H1 (cell line): ENCODE measurements around the gene SIX5. TPM values are rescaled to one million over a fixed set of nuclear protein-coding genes. Genes with fewer than 3 reads are reported as not detected.

Experiments
- CTCF ChIA-PET: fragments of 300-600 bp; sonication (Branson Sonifier 250); formaldehyde crosslinking; loops from one replicate; lab custom pipeline; 2021; ENCODE audit not compliant: partially characterized antibody; lab: Charles Lee
- POLR2A ChIA-PET: fragments of 300-600 bp; sonication (Branson Sonifier 250); formaldehyde crosslinking; loops from one replicate; lab custom pipeline; 2021; ENCODE audit warnings: inconsistent platforms; ENCODE audit not compliant: partially characterized antibody; lab: Charles Lee
- DNase-seq, 2 experiments: peaks; one replicate each; pipeline versions ENCODE4 v3.0.0 to v3.0.0-alpha.2; 2010 to 2022; ENCODE audit warnings: low spot score in 2 of 2, low read depth in 1 of 2, mixed read lengths in 1 of 2
- FAIRE-seq: peaks from 2 replicates; lab custom pipeline; 2011; peaks lifted over from hg19 to GRCh38; lab: Jason Lieb, UNC
- H2AFZ ChIP-seq: 2 replicates; pipeline ENCODE4 v1.8.1; 2012; ENCODE audit warnings: low read length, inconsistent platforms
- H2AK5ac ChIP-seq: 2 replicates; pipeline ENCODE4 v1.6.1; 2013; ENCODE audit warnings: low read depth, low read length
- H2BK120ac ChIP-seq: replicated peaks from 2 replicates; pipeline ENCODE3; 2013; ENCODE audit warnings: low read depth, low read length, inconsistent platforms
- H2BK12ac ChIP-seq: 2 replicates; pipeline ENCODE4 v1.6.1; 2013; ENCODE audit warnings: low read depth, low read length
- H2BK15ac ChIP-seq: 2 replicates; pipeline ENCODE4 v1.6.1; 2013; ENCODE audit warnings: low read length
- H2BK20ac ChIP-seq: 2 replicates; pipeline ENCODE4 v1.6.1; 2013; ENCODE audit warnings: low read length
- H2BK5ac ChIP-seq: 2 replicates; pipeline ENCODE4 v1.6.1; 2013; ENCODE audit warnings: low read depth, low read length
- H3K14ac ChIP-seq: 2 replicates; pipeline ENCODE4 v1.6.1; 2013; ENCODE audit warnings: inconsistent platforms; ENCODE audit not compliant: insufficient read length
- H3K18ac ChIP-seq: 2 replicates; pipeline ENCODE4 v1.6.1; 2013; ENCODE audit warnings: low read length; ENCODE audit errors: extremely low read depth
- H3K23ac ChIP-seq: 2 replicates; pipeline ENCODE4 v1.6.1; 2013; ENCODE audit warnings: inconsistent platforms; ENCODE audit not compliant: insufficient read length
- H3K23me2 ChIP-seq: 2 replicates; pipeline ENCODE4 v1.6.1; 2013; ENCODE audit warnings: low read depth, low read length
- H3K27ac ChIP-seq: 2 replicates; pipeline ENCODE4 v1.6.1; 2011; ENCODE audit warnings: low read depth, low read length, inconsistent platforms
- H3K27me3 ChIP-seq, 4 experiments: replicated peaks in 1 of 4; 1 replicate in 1 of 4; 2 replicates in 3 of 4; pipeline versions ENCODE4 v1.6.1 to v1.8.1; 2011 to 2013; ENCODE audit warnings: low read length in 3 of 4, mild to moderate bottlenecking in 3 of 4, inconsistent platforms in 2 of 4, mixed read lengths in 2 of 4, moderate library complexity in 1 of 4; ENCODE audit not compliant: control insufficient read depth in 3 of 4, insufficient read depth in 3 of 4; ENCODE audit errors: extremely low read depth in 1 of 4
- H3K36me3 ChIP-seq, 4 experiments: 2 replicates each; pipeline versions ENCODE4 v1.6.1 to v1.8.1; 2011 to 2013; ENCODE audit warnings: mild to moderate bottlenecking in 4 of 4, low read length in 3 of 4, moderate library complexity in 2 of 4, control low read depth in 1 of 4, inconsistent platforms in 1 of 4; ENCODE audit not compliant: insufficient read depth in 4 of 4, control insufficient read depth in 2 of 4
- H3K4ac ChIP-seq: replicated peaks from 2 replicates; pipeline ENCODE3; 2013; ENCODE audit warnings: low read length, low read depth, mixed read lengths, inconsistent platforms; ENCODE audit not compliant: insufficient read length
- H3K4me1 ChIP-seq, 4 experiments: replicated peaks in 1 of 4; 1 replicate in 1 of 4; 2 replicates in 3 of 4; pipeline versions ENCODE4 v1.6.1 to v1.8.1; 2011 to 2013; ENCODE audit warnings: low read length in 3 of 4, inconsistent platforms in 2 of 4, mixed read lengths in 1 of 4; ENCODE audit not compliant: insufficient read depth in 4 of 4, control insufficient read depth in 3 of 4
- H3K4me2 ChIP-seq, 2 experiments: 2 replicates each; pipeline versions ENCODE4 v1.6.1 to v1.8.1; 2011 to 2013; ENCODE audit warnings: low read depth in 2 of 2, low read length in 2 of 2, control low read depth in 1 of 2, inconsistent platforms in 1 of 2, mild to moderate bottlenecking in 1 of 2; ENCODE audit not compliant: insufficient read depth in 1 of 2
- H3K4me3 ChIP-seq, 4 experiments: fragments of 200-600, 300-600 bp in 1 of 4; sonication (generic), shearing (Covaris generic), sonication (Bioruptor Twin) in 1 of 4; 2 replicates each; pipeline versions ENCODE4 v1.5.1 to v1.8.1; 2011 to 2016; ENCODE audit warnings: low read length in 4 of 4, low read depth in 3 of 4, control low read depth in 2 of 4, inconsistent platforms in 2 of 4, mild to moderate bottlenecking in 2 of 4, mixed read lengths in 1 of 4, moderate library complexity in 1 of 4; ENCODE audit not compliant: insufficient read depth in 2 of 4; ENCODE audit errors: extremely low read depth in 1 of 4
- H3K56ac ChIP-seq: replicated peaks from 2 replicates; pipeline ENCODE3; 2013; ENCODE audit warnings: low read depth, mild to moderate bottlenecking, mixed read lengths, low read length, inconsistent platforms; ENCODE audit not compliant: insufficient read length
- H3K79me1 ChIP-seq: 2 replicates; pipeline ENCODE4 v1.6.1; 2013; ENCODE audit warnings: low read depth, low read length, control low read depth
- H3K79me2 ChIP-seq, 2 experiments: 2 replicates each; pipeline versions ENCODE4 v1.6.1 to v1.8.1; 2012 to 2013; ENCODE audit warnings: low read length in 2 of 2, mild to moderate bottlenecking in 2 of 2, inconsistent platforms in 1 of 2; ENCODE audit not compliant: insufficient read depth in 2 of 2, control insufficient read depth in 1 of 2
- H3K9ac ChIP-seq, 4 experiments: replicated peaks in 1 of 4; 1 replicate in 1 of 4; 2 replicates in 3 of 4; pipeline versions ENCODE4 v1.6.1 to v1.8.1; 2011 to 2013; ENCODE audit warnings: low read depth in 3 of 4, low read length in 3 of 4, control low read depth in 2 of 4, mild to moderate bottlenecking in 2 of 4, moderate library complexity in 2 of 4, inconsistent platforms in 1 of 4; ENCODE audit errors: extremely low read depth in 1 of 4
- H3K9me3 ChIP-seq, 2 experiments: 2 replicates each; pipeline versions ENCODE4 v1.6.1 to v1.8.1; 2012 to 2013; ENCODE audit warnings: mild to moderate bottlenecking in 2 of 2, moderate library complexity in 2 of 2, control low read depth in 1 of 2, inconsistent platforms in 1 of 2, low read depth in 1 of 2, low read length in 1 of 2, mixed read lengths in 1 of 2; ENCODE audit not compliant: insufficient read depth in 2 of 2
- H4K20me1 ChIP-seq, 2 experiments: replicated peaks in 1 of 2; 2 replicates each; pipeline versions ENCODE3 to v1.8.1; 2011 to 2013; ENCODE audit warnings: inconsistent platforms in 2 of 2, low read length in 2 of 2, mild to moderate bottlenecking in 1 of 2; ENCODE audit not compliant: insufficient read depth in 2 of 2, control insufficient read depth in 1 of 2
- H4K5ac ChIP-seq: 2 replicates; pipeline ENCODE4 v1.6.1; 2013; ENCODE audit warnings: low read length, low read depth, mixed read lengths, inconsistent platforms; ENCODE audit not compliant: insufficient read length
- H4K8ac ChIP-seq: 2 replicates; pipeline ENCODE4 v1.8.0; 2013; ENCODE audit warnings: mild to moderate bottlenecking, moderate library complexity, low read length, inconsistent platforms; ENCODE audit not compliant: insufficient read depth; ENCODE audit errors: extremely low read depth
- H4K91ac ChIP-seq: replicated peaks from 2 replicates; pipeline ENCODE3; 2013; ENCODE audit warnings: low read length, mixed read lengths, inconsistent platforms; ENCODE audit not compliant: insufficient read length
- GABPA ChIP-seq: IDR thresholded peaks from 2 replicates; pipeline ENCODE4 v1.6.1; 2011; ENCODE audit warnings: mild to moderate bottlenecking, low read length, moderate library complexity, borderline replicate concordance; ENCODE audit not compliant: insufficient read depth
- HDAC6 ChIP-seq: IDR thresholded peaks from one replicate; pipeline ENCODE4 v1.7.1; 2012; ENCODE audit warnings: low read depth, mild to moderate bottlenecking, inconsistent platforms, low read length, moderate library complexity
- MAFK ChIP-seq: IDR thresholded peaks from 2 replicates; pipeline ENCODE4 v1.6.1; 2012; ENCODE audit warnings: low read depth, mild to moderate bottlenecking, improper control_type of control experiment, low read length
- NANOG ChIP-seq: IDR thresholded peaks from 2 replicates; pipeline ENCODE4 v1.6.1; 2011; ENCODE audit warnings: low read length, low read depth, mild to moderate bottlenecking, inconsistent platforms; ENCODE audit not compliant: insufficient read depth, poor library complexity, severe bottlenecking
- NRF1 ChIP-seq: IDR thresholded peaks from 2 replicates; pipeline ENCODE4 v1.6.1; 2011; ENCODE audit warnings: mild to moderate bottlenecking, low read depth, low read length, improper control_type of control experiment
- RAD21 ChIP-seq, 2 experiments: IDR thresholded peaks in 1 of 2; conservative IDR thresholded peaks in 1 of 2; 2 replicates each; pipeline ENCODE4 v1.6.1; 2011; ENCODE audit warnings: low read depth in 2 of 2, low read length in 2 of 2, improper control_type of control experiment in 1 of 2, inconsistent platforms in 1 of 2, mild to moderate bottlenecking in 1 of 2, moderate library complexity in 1 of 2
- RFX5 ChIP-seq: IDR thresholded peaks from 2 replicates; pipeline ENCODE4 v1.6.1; 2011; ENCODE audit warnings: low read depth, low read length, improper control_type of control experiment, borderline replicate concordance
- SRF ChIP-seq: IDR thresholded peaks from 2 replicates; pipeline ENCODE4 v1.6.1; 2011; ENCODE audit warnings: mild to moderate bottlenecking, low read depth, low read length, moderate library complexity
- SUZ12 ChIP-seq: fragments of 200-600 bp; sonication (generic); IDR thresholded peaks from 2 replicates; pipeline ENCODE4 v1.6.1; 2012; ENCODE audit warnings: mild to moderate bottlenecking, inconsistent platforms, low read length, moderate library complexity, mixed read lengths
- TAF1 ChIP-seq: IDR thresholded peaks from 2 replicates; pipeline ENCODE4 v1.6.1; 2011; ENCODE audit warnings: mild to moderate bottlenecking, low read depth, low read length
- YY1 ChIP-seq: IDR thresholded peaks from 2 replicates; pipeline ENCODE4 v1.6.1; 2011; ENCODE audit warnings: low read depth, mild to moderate bottlenecking, low read length
- WGBS, 2 experiments: shearing (Covaris generic) in 1 of 2; methylation state at CpG; one replicate each; pipeline versions ENCODE4 v1.1.6 to v1.1.7; 2013 to 2015; ENCODE audit warnings: low lambda C conversion rate in 2 of 2, mixed read lengths in 2 of 2, inconsistent platforms in 1 of 2, low coverage in 1 of 2, missing lambda C conversion rate in 1 of 2; ENCODE audit not compliant: insufficient replicate concordance in 2 of 2, insufficient coverage in 1 of 2, insufficient read length in 1 of 2; ENCODE audit errors: extremely low coverage in 1 of 2, missing lambda C conversion rate in 1 of 2; 5-methylcytosine and 5-hydroxymethylcytosine counted together
- polyA plus RNA-seq, 7 experiments: library from polyadenylated mRNA; depleted of rRNA in 3 of 7; stranded (reverse) in 5 of 7; unstranded in 2 of 7; fragments of >200 nt in 5 of 7; fragments of 200-250 nt in 2 of 7; gene quantifications; 1 replicate in 5 of 7; 2 replicates in 1 of 7; 4 replicates in 1 of 7; pipeline versions ENCODE4 v1.2.1 to v1.2.3, GENCODE V29; 2011 to 2013; ENCODE audit warnings: missing spikeins in 2 of 7, mixed read lengths in 2 of 7
- total RNA-seq: library from RNA; stranded (reverse); fragmentation: NEBNext Ultra II Directional; extraction: Animal tissue kit (Norgen Biotek cat#: 25700); gene quantifications from 2 replicates; pipeline ENCODE4 v1.2.1, GENCODE V29; 2021
- TF ChIP-seq, protein P1 (sequence below): IDR thresholded peaks from 2 replicates; pipeline ENCODE4 v1.6.1; 2012; ENCODE audit warnings: inconsistent platforms

The SIX5 gene
- total and polyA plus RNA-seq, 2 of the 8 experiments (the other 6 are each of a cell fraction or from before 2014, with no cell fraction given): 20.9 to 24.2 TPM

DNA sequence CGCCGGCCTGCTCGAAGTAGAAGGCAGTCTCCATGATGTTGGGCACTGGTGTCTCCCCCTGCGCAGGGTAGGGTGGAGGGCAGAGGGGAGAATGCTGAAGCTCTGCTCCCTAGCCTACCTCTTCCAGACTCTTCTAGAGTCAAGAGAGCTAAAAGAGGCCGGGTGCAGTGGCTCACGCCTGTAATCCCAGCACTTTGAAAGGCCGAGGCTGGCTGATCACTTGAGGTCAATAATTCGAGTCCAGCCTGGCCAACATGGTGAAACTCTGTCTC lies 35.8 kb upstream of the SIX5 start:
- Histone ChIP-seq H3K23ac (no peak overlapping the region), H3K23me2 (no peaks in the 10 kb centered on the region; the same call in 1 of the 2 replicates), H3K27ac (no peak overlapping the region), H3K79me1 (no peaks in the 10 kb centered on the region), H4K8ac (no peak overlapping the region), H3K9ac (no peak overlapping the region), H4K5ac (no peak overlapping the region), H2BK15ac (0 out of 2 replicates have a peak overlapping the region, but pooled peaks have one; percentile 72), H3K4me3 (no peak overlapping the region), H3K14ac (no peak overlapping the region), H4K20me1 (no peaks in the 10 kb centered on the region), H3K18ac (no peak overlapping the region), H2BK20ac (no peak overlapping the region), H2BK120ac (no peak overlapping the region), H3K79me2 (no peaks in the 10 kb centered on the region), H3K36me3 (no peaks in the 10 kb centered on the region), H3K56ac (no peak overlapping the region), H2AFZ (no peak overlapping the region), H3K27me3 (peaks cover 0 to 2% (median 0%) of the 10 kb centered on the region in 4 experiments; a peak in 3 of 7 replicates), H2BK5ac (no peak overlapping the region), H4K91ac (no peak overlapping the region), H3K4me1 (peaks cover 0 to 4% (median 0%) of the 10 kb centered on the region in 4 experiments; a peak in 3 of 7 replicates), H3K4ac (no peak overlapping the region), H3K9me3 (no peaks in the 10 kb centered on the region; a peak in 1 of 4 replicates), H3K4me2 (no peak overlapping the region), H2BK12ac (no peak overlapping the region), H2AK5ac (no peak overlapping the region)
- ChIA-PET CTCF (interaction anchor here (0.6 to 9.4 kb wide), 7 partner anchors 9 to 113 kb away, joined by 3 to 107 read pairs (median 4); partner anchors contain the start of gene RSPH6A), POLR2A (interaction anchor here (0.7 to 9.8 kb wide), 7 partner anchors 9 to 36 kb away, joined by 3 to 106 read pairs (median 4); partner anchors contain the start of genes DMPK, DMWD, RSPH6A and SIX5)
- WGBS, 2 experiments: 89% methylated on average over 8 of the region's 8 CpGs; no CpG with 5 or more reads in 1 of the 2 experiments
- FAIRE-seq: no peak
- DNase-seq: no peak
- TF ChIP-seq MAFK: no peak
- TF ChIP-seq TAF1: no peak
- TF ChIP-seq, protein P1, sequence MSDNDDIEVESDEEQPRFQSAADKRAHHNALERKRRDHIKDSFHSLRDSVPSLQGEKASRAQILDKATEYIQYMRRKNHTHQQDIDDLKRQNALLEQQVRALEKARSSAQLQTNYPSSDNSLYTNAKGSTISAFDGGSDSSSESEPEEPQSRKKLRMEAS: no peak
- no peak for TF ChIP-seq NANOG
- TF ChIP-seq NRF1: no peak
- no peak for TF ChIP-seq YY1
- no peak for TF ChIP-seq GABPA
- no peak for TF ChIP-seq RAD21 (IDR thresholded peaks at IDR 0.05 in 1 of 2, conservative IDR thresholded peaks at IDR 0.05 in 1 of 2; ENCODE audit: low read depth in 2 of 2, low read length in 2 of 2)
- no peak for TF ChIP-seq SRF
- TF ChIP-seq HDAC6: no peak
- no peak for TF ChIP-seq RFX5
- TF ChIP-seq SUZ12: no peak
